NCI-H2107 (cell line): ENCODE data around the gene F3.

ENCODE experiments used
- DNase-seq: peaks from one replicate; lab custom pipeline; 2025; lab: John Stamatoyannopoulos, UW

The F3 gene

DNA sequence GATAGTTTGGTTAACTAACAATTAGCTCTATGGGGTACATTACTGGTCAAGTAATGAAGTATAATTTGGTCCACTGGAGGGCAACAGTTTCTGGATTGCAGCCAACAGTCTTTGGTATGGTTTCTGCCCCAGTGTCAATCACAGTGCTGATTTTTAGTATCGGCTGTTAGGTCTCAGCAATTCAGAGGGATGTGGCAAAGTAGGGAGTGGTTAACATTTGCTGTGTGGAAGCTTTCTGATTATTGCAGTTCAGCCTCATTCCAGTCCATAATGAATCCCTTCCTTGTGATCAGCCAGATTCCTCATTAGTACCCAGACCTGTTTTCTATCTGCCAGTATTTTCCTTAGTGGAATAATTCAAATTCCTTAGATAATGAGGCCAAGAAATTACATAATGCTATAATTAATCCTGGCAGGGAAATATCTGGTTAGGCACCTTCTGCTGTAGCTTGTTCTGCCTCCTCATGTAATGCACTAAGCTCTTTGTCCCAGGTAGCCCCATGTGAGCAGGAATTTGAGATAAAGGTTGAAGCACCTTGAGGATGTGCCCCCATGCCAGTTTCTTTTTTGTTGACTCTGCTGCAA, 14.0 kb downstream of the F3 start:
- no peak for DNase-seq

DNA sequence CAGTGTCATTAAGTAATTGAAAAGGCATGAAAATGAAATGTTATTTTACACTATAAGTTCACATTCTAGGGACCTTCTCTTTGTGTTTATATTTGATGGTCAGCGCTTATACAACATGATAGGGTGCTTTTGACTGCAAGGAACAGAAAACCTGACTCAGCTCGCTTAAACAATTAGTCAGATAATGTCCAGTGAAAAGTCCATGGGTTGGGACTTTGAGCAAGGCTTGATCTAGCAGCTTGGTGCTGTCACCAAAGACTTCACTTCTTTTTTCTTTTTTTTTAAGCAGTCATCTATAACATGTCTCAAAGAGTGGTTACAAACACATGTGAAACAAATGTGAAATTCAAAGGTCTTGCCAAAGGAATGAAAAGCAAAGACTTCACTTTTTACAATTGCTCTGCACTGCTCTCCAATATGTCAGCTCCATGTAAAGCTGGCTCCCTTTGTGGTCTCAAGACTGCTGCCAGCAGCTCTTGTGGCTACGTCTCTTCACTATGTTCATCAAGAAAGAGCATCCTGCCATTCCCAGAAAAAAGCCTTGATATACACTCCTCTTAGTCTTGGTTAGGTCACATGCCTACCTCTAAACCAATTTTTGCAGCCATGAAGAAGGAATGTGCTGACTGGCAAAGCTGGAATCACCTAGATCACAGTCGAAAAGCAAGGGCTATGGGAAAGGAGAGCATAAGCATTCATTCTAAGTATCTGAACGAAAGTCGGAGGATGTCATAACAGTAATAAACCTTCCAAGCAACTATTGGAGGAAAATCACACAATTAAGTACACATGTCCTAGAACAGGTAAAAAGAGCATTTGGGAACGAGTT, 15.2 kb downstream of the F3 start:
- DNase-seq = no peak

DNA sequence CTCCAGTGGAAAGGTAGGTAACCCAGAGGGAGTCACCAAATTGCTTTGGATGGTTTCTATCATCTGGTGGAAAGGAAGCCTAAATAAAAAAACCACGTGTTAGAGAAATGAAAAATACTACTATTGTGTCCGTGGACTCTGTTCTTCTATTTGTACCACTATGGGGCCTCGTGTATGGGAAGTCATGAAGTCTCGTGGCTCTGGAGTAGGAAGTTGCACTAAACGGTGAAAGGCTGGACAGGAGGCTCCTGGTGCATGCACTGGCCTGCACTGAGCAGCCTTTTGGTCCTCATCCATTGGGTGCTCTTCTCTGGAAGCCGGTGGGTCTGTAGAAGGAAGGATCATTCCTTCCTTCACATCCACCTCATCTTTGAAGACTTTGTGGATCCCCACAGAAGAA, 17.0 kb downstream of the F3 start:
- no peak for DNase-seq

DNA sequence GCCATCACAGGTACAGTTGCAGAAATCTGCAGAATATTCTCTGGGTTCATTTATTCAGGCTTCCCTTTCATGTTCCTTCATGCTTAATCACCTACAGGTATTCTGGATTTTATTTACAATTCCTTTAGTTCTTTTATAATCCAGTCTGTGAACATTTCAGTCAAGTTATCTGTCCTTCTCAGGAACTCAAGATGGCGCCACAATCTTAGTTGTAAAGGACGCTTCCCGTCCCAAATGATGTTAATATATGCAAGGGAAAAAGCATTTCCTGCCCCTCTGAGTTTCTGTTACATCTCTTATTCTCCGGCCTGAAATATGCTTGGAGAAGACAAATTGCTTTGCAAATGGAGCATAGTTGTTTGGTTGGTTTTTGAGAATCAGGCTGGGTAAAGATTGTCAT, 19.3 kb downstream of the F3 start:
- DNase-seq = no peak

DNA sequence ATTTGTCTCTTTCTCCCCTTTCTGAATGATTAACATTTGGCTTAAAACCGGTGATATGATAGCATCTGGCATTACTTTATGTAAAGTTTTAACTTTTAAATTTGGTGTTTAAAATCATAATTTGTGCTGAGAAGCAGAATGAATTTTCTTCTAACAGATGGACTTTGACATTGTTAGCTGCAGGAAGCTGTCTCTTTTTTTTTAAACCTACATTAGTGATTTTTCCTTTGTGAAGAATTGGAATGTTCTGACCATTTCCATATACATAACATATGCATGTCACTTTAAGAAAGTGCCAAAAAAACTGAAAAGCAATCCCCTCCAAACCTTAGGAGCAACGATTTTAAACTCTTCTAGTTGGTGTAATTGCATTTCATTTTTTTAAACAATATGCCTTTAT, 22.2 kb downstream of the F3 start:
- no peak for DNase-seq

DNA sequence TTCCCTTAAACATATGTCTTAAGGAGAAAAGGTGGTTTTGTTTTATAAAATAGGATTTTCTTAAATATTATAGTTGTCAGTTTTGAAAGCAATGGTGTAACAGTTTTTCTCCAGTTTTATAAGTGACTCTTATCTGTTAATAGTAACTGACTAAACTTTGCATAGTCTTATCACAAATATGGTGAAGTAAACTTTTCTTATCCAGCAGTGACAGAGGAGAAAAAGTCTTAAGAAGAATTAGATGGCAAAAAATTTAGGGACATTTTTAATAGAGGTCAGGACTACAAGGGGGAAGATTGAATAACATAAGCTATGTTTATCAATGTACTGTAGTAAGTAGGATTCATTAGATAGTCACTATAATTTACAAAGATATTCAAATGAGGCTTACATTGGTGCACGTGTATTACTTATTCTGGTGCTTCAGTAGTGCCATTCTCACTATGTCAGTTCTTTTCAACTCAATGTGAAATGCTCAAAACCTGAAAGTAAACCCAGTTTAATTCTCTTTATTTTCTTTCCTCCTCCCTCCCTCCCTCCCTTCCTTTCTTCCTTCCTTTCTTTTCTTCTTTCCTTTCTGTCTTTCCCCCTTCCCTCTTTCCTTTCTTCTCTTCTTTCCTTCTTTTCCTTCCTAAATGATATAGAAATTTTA, 26.1 kb downstream of the F3 start:
- no peak for DNase-seq

DNA sequence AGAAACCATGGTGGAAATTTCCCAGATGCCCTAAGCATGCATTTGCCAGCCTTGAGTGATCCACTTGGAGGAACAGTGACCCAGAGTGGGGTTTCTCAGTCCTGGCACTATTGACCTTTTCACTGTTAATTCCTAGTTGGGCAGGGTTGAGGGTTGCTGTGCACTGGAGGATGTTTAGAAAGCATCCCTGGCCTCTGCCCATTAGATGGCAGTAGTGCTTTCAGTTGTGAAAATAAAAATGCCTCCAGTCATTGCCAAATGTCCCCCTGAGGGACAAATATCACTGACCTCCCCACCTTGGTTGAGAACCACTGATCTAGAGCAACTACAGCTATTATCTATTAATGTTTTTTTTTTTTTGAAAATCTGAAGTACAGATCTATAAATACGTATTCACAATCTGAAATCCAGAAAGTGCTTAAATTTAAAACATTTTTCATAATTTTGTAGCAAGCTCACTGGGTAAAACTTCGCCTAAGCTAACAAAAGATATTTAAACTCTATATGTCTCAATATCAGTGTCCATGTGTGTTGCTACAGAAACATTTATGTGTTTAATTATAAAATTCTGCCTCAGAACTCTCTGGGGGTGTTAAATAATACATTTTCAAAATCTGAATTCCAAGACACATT, 27.3 kb downstream of the F3 start:
- DNase-seq = no peak

DNA sequence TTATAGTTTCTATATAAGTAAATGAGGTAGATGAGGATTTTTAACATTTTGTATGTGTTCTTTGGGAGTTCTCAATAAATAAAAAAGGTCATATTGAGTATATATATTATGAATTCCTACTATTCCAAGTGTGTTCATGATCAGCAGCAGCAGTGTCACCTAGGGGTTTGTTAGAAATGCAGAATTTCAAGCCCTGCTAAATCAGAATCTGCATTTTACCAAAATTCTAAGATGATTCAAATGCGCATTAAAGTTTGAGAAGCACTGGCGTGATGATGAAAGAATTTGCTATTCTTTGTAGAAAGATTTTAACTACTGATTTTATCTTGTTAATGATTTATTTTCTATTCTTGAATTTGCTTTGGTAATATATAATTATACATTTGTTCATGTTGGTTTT, 28.7 kb downstream of the F3 start:
- DNase-seq = no peak

DNA sequence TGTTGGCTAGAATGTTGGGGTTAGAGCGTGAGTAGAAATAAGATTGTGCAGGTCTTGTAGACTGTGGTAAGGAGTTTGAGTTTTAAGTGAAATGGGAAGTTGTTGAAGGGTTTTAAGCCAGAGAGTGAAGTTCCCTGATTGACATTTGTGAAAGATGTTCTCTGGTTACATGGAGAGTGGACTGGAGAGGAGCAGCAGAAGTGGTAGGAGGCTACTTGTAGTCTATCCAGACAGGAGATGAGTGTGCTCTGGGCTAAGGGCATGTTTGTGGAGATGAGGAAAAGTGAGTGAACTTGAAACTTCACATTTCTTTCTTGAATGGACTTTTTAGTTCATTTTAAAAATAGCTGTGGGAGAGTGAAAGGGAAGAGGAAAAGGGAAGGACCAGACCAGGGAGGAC, 37.0 kb downstream of the F3 start:
- DNase-seq = no peak

DNA sequence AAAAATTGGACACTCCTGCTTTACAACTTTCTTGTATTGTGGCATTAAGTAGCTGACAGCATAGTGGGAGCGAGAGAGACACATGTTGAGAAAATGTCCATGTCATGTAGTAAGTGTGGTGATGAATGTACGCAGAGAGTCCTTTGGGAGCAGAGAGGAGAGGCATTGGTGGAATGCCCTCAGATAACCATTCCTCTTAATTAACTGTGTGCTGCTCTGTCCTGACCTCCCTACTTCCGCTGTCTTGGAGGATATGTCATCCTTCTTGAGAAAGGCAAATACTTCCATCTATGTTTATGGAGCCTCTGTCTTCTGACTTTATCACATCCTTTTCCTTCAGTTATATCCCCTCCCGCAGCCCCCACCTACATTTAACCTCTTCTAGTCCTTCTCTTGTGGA, 38.4 kb downstream of the F3 start:
- DNase-seq = no peak

DNA sequence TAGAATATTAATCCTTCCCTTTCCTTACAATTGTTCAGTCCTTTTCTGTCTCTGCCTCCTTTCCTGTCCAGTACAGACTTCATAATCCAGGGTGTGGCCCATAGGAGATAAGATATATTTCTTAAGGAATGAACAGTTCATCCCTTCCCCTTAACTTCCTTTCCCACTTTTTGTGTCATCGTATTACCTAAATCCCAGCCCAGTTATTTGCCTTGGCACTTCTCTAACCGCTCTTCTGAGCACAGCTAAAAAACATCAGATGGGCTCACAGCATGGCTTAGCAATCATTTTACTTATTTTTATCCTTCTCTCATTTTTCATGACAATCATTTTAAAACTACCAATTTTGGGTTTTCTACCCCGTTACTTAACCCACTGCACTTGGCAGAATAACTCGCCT, 39.6 kb downstream of the F3 start:
- DNase-seq = no peak

DNA sequence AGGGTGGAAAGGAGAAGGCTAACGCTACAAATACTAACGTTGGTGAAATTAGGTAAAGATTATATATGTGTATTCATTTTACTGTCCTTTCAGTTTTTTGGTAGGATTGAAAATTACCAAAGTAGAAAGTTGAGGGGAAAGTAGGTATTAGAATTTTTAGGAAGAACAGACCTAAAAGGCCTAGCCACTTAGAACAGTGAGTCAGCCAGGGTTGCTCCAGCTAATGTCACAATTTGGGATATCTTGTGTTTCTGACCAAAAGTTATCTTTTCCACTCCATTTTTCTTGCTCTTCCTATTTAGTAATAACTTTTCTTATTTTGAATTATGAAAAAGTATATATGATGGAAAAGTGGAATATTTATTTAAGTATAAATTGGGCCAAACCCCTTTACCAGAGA, 40.1 kb downstream of the F3 start:
- no peak for DNase-seq

DNA sequence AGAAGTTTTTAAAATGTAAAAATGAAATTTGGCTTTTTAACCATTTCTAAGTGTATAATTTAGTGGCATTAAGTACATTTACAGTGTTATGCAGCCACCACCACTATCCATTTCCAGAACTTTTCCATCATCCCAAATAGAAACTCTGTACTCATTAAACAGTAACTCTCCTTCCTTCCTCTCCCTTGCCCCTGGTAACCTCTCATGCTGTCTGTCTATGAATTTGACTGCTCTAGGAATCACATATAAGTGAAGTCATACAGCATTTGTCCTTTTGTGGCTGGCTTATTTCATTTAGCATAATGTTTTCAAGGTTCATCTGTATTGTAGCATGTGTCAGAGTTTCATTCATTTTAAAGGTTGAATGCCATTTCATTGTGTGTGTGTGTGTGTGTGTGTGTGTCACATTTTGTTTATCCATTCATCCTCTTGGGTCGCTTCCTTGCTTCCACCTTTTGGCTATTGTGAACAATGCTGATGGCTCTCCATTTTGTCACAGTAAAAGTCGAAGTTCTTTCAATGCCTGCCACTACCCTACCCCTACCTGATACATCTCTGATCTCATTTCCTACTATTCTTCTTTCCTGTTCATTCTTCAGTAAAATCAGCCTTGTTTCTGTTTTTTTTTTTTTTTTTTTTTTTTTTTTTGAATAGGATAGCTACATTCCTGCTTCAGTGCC, 45.3 kb downstream of the F3 start:
- no peak for DNase-seq

DNA sequence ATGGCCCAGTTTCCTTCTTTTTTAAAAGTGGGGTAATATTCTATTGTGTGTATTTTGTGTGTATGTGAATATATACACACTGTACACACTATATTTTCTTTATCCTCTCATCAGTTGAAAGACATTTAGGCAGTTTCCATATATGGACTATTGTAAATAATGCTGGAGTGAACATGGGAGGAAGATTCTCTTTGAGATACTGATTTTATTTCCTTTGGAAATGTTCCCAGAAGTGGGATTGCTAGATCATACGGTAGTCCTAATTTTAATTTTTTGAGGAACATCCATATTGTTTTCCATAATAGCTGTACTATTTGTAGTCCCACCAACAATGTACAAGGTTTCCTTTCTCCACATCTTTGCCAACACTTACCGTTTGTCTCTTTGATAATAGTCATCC, 51.0 kb downstream of the F3 start:
- DNase-seq = no peak

DNA sequence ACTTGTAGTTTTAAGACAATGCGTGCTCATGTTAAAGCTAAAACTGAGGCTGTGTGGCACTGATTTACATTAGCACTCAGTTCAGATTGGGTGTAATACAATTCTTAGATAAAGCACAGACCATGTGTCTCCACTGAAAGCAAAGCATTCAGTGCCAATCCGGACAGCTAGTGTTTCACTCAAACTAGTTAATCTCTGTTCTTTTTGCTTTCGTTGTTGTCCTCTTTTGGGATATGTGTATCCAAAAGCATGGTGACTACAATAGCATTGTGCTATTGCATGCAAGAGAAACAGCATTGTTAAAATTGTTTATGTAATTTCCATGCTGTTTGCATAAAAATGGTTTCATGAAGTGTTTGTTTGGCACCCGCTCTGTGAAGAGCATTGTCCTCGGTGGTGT, 54.6 kb downstream of the F3 start:
- DNase-seq = no peak

DNA sequence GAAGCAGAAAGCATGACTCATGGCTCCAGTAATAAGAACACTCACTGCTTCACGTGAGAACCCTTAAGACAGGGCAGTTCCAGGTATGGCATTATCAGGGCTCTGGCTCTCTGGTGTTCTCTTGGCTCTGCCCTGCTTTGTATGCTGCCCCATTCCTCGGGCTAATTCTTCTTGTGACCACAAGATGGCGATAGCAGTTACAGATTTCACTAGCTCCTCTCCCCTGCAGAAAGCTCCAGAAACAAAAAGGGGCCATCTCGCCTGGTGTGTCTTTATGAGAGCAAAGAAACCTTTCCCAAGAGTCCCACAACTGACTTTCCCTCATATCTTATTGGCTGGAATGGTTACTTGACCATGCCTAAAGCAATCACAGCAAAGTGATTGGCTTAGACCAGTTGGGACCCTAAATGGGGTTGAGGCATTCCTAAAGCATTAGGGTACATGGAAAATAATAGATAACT, 60.1 kb downstream of the F3 start:
- DNase-seq = peak; percentile 55

DNA sequence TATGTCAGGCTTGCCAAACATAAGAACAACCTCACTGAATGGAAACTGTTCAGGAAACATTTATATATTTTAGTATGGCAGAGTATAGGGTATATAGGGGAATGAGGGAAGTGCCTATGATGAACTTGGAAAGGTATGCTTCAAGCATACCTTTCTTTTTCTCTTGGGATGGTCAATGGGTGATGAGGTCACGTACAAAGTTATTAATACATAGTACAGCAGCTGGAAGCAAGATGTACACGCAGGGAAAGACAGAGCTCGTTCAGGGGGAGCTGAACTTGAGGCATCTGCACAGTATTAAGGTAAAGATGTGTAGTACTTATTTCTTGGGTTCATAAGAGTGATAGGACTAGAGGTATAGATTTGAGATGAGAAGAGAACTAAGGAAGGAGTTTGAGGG, 61.9 kb downstream of the F3 start:
- no peak for DNase-seq
